Endothelial cell of umbilical vein (primary cell): ENCODE results near the gene ENG. TPM values are rescaled to one million over a fixed set of nuclear protein-coding genes. Genes with fewer than 3 reads are reported as not detected.

Experiments
- BruUV-seq: library from RNA; stranded (reverse); fragments of 400-500 nt; replicated peaks from 2 replicates; lab custom pipeline; 2021; lab: Mats Ljungman, UMichigan
- CTCF ChIA-PET: fragments of 300-600, 350-600 bp; sonication (Branson Sonifier 250); formaldehyde crosslinking; loops from one replicate; lab custom pipeline; 2021; ENCODE audit warnings: antibody characterized with exemption, inconsistent platforms; lab: Charles Lee
- POLR2A ChIA-PET: fragments of 300-600, 350-600 bp; sonication (Branson Sonifier 250); formaldehyde crosslinking; loops from one replicate; lab custom pipeline; 2021; ENCODE audit warnings: antibody characterized with exemption, inconsistent platforms; lab: Charles Lee
- DNase-seq: peaks from one replicate; pipeline ENCODE4 v3.0.0-alpha.2; 2011; ENCODE audit warnings: low read depth, low spot score
- FAIRE-seq: peaks from 2 replicates; lab custom pipeline; 2011; peaks lifted over from hg19 to GRCh38; lab: Jason Lieb, UNC
- H2AFZ ChIP-seq: 2 replicates; pipeline ENCODE4 v1.6.0; 2012; ENCODE audit warnings: low read depth, low read length, control low read depth, inconsistent platforms
- H3K27ac ChIP-seq: 2 replicates; pipeline ENCODE4 v1.5.1; 2011; ENCODE audit warnings: low read depth, mild to moderate bottlenecking, control low read depth, low read length, moderate library complexity; ENCODE audit not compliant: insufficient read depth
- H3K27me3 ChIP-seq, 2 experiments: 2 replicates each; pipeline versions ENCODE4 v1.6.0 to v1.6.1; 2011; ENCODE audit warnings: low read length in 2 of 2, mixed read lengths in 1 of 2; ENCODE audit not compliant: control insufficient read depth in 2 of 2, insufficient read depth in 2 of 2
- H3K36me3 ChIP-seq, 2 experiments: 2 replicates in 1 of 2; 3 replicates in 1 of 2; pipeline ENCODE4 v1.5.1; 2011; ENCODE audit warnings: low read length in 2 of 2, mild to moderate bottlenecking in 1 of 2, moderate library complexity in 1 of 2; ENCODE audit not compliant: control insufficient read depth in 2 of 2, insufficient read depth in 2 of 2; ENCODE audit errors: extremely low read depth in 1 of 2
- H3K4me1 ChIP-seq: 3 replicates; pipeline ENCODE4 v1.5.1; 2011; ENCODE audit warnings: mild to moderate bottlenecking, low read length; ENCODE audit not compliant: control insufficient read depth, insufficient read depth; ENCODE audit errors: extremely low read depth
- H3K4me2 ChIP-seq: 2 replicates; pipeline ENCODE4 v1.6.1; 2011; ENCODE audit warnings: low read length, control low read depth, mixed read lengths; ENCODE audit not compliant: insufficient read depth
- H3K4me3 ChIP-seq, 3 experiments: fragments of 200-600 bp in 1 of 3; sonication (generic), shearing (Covaris generic) in 1 of 3; replicated peaks in 1 of 3; 2 replicates each; pipeline ENCODE4 v1.5.1; 2011 to 2016; ENCODE audit warnings: control low read depth in 3 of 3, low read length in 3 of 3, mild to moderate bottlenecking in 2 of 3, inconsistent platforms in 1 of 3, low read depth in 1 of 3, moderate library complexity in 1 of 3; ENCODE audit not compliant: insufficient read depth in 1 of 3
- H3K79me2 ChIP-seq: 2 replicates; pipeline ENCODE4 v1.6.0; 2012; ENCODE audit warnings: low read length, inconsistent platforms; ENCODE audit not compliant: control insufficient read depth, insufficient read depth
- H3K9ac ChIP-seq: replicated peaks from 2 replicates; pipeline ENCODE3; 2011; ENCODE audit warnings: low read length, control low read depth; ENCODE audit not compliant: insufficient read depth; ENCODE audit errors: extremely low read depth
- H3K9me1 ChIP-seq: replicated peaks from 3 replicates; pipeline ENCODE4 v1.6.0; 2011; ENCODE audit warnings: mild to moderate bottlenecking, low read length; ENCODE audit not compliant: control insufficient read depth, insufficient read depth; ENCODE audit errors: extremely low read depth
- H3K9me3 ChIP-seq: replicated peaks from 2 replicates; pipeline ENCODE4 v1.5.1; 2012; ENCODE audit warnings: low read length, inconsistent platforms; ENCODE audit not compliant: control insufficient read depth, insufficient read depth
- H4K20me1 ChIP-seq: replicated peaks from 2 replicates; pipeline ENCODE3; 2011; ENCODE audit warnings: mild to moderate bottlenecking, low read length; ENCODE audit not compliant: control insufficient read depth, insufficient read depth; ENCODE audit errors: extremely low read depth
- CTCF ChIP-seq, 2 donors: IDR thresholded peaks; 1 replicate in 1 of 2; 2 replicates in 1 of 2; pipeline ENCODE4 v1.5.1; 2011; ENCODE audit warnings: low read length in 2 of 2, mild to moderate bottlenecking in 2 of 2, moderate library complexity in 2 of 2, control low read depth in 1 of 2, inconsistent platforms in 1 of 2, low read depth in 1 of 2; ENCODE audit not compliant: insufficient read depth in 1 of 2; ENCODE audit errors: extremely low read depth in 1 of 2
- EZH2 ChIP-seq: IDR thresholded peaks from 2 replicates; pipeline ENCODE4 v1.6.1; 2012; ENCODE audit warnings: borderline replicate concordance, low read depth, mild to moderate bottlenecking, moderate library complexity, low read length, inconsistent platforms; ENCODE audit not compliant: severe bottlenecking
- FOS ChIP-seq: IDR thresholded peaks from 2 replicates; pipeline ENCODE4 v1.6.1; 2011; ENCODE audit warnings: mild to moderate bottlenecking, low read length, moderate library complexity, borderline replicate concordance; ENCODE audit not compliant: insufficient read depth
- GATA2 ChIP-seq: IDR thresholded peaks from 2 replicates; pipeline ENCODE4 v1.7.0; 2011; ENCODE audit warnings: low read depth, mild to moderate bottlenecking, moderate library complexity, mixed read lengths, low read length; ENCODE audit not compliant: insufficient read length, insufficient read depth
- JUN ChIP-seq: IDR thresholded peaks from 2 replicates; pipeline ENCODE4 v1.6.1; 2011; ENCODE audit warnings: borderline replicate concordance, low read depth; ENCODE audit not compliant: insufficient read length, insufficient read depth
- MAX ChIP-seq: IDR thresholded peaks from 2 replicates; pipeline ENCODE4 v1.6.1; 2011; ENCODE audit not compliant: insufficient read depth, insufficient read length
- MYC ChIP-seq: IDR thresholded peaks from one replicate; pipeline ENCODE4 v1.6.1; 2011; ENCODE audit warnings: mild to moderate bottlenecking, low read depth, low read length
- POLR2A ChIP-seq: IDR thresholded peaks from 2 replicates; pipeline ENCODE4 v1.6.1; 2012; ENCODE audit warnings: low read depth, mild to moderate bottlenecking, control low read depth, low read length
- POLR2AphosphoS5 ChIP-seq: IDR thresholded peaks from 2 replicates; pipeline ENCODE4 v1.6.1; 2012; ENCODE audit warnings: low read depth, mild to moderate bottlenecking, control low read depth, low read length, moderate library complexity; ENCODE audit not compliant: insufficient read depth
- dilution Hi-C: fragments of 300-500 bp; cut with MboI; formaldehyde crosslinking; loops from one replicate; pipeline ENCODE4 v1.15.0; 2019; ENCODE audit warnings: low sequenced_read_pairs; ENCODE audit not compliant: extremely low pct_ligation_motif_present
- intact Hi-C: fragments of 100-400 bp; cut with micrococcal nuclease; formaldehyde crosslinking; loops from one replicate; pipeline ENCODE4 v1.10.0; 2022
- polyA plus RNA-seq, 4 experiments: library from polyadenylated mRNA; depleted of rRNA in 3 of 4; stranded (reverse) in 3 of 4; unstranded in 1 of 4; fragments of >200 nt; gene quantifications; 2 replicates each; pipeline versions ENCODE4 v1.2.1 to v1.2.3, GENCODE V29; 2011 to 2012; ENCODE audit warnings: missing spikeins in 1 of 4
- total RNA-seq: library from RNA; stranded (reverse); gene quantifications from 2 replicates; pipeline ENCODE4 v1.2.3, GENCODE V29; 2021

ENG gene
- total and polyA plus RNA-seq, 2 donors (not counting 3 experiments of a cell fraction or from before 2014, with no cell fraction given): 338 to 728 TPM

- H3K36me3 ChIP-seq: peaks cover 40 to 43% of the 10 kb centered on the region in 2 experiments
- intact Hi-C loops (loop anchor here (5.0 kb wide), 1 partner anchor 272 kb away; no protein-coding TSS in a partner anchor), dilution Hi-C loops (no loop called here)
- TF ChIP-seq EZH2 (no peak), JUN (no peak), POLR2AphosphoS5 (no peak), CTCF (IDR thresholded peaks at IDR 0.05; ENCODE audit: extremely low read depth in 1 of 2, insufficient read depth in 1 of 2, low read depth in 1 of 2, low read length in 2 of 2) (no peak), MAX (no peak), FOS (no peak), GATA2 (no peak), POLR2A (no peak), MYC (no peak)
- no peak overlapping the region for H3K4me2 ChIP-seq
- H3K4me3 ChIP-seq: no peak overlapping the region
- ChIA-PET POLR2A (no interaction called here), CTCF (interaction anchor here (1.6 to 7.2 kb wide), 2 partner anchors 54 to 80 kb away, joined by 5 to 58 read pairs; partner anchors contain the start of gene TOR2A)
- no peaks in the 10 kb centered on the region for H3K9me1 ChIP-seq
- peaks cover 52% of the 10 kb centered on the region for H3K79me2 ChIP-seq
- peaks cover 21% of the 10 kb centered on the region for H3K4me1 ChIP-seq
- H4K20me1 ChIP-seq: no peaks in the 10 kb centered on the region
- no peak overlapping the region for H2AFZ ChIP-seq
- H3K27me3 ChIP-seq: no peaks in the 10 kb centered on the region
- no peak overlapping the region for H3K9ac ChIP-seq
- FAIRE-seq (no peak), DNase-seq (no peak)
- no TSS peak for BruUV-seq
- H3K27ac ChIP-seq: no peak overlapping the region
- no peaks in the 10 kb centered on the region for H3K9me3 ChIP-seq
These were observed 65.3 kb downstream of the ENG start for GRCh38 chr9:127789179-127789578.
